Fibroblast of pulmonary artery (primary cell): ENCODE data around the gene CALR3.

Experiments
- DNase-seq: peaks from one replicate; pipeline ENCODE4 v3.0.0-alpha.2; 2010; ENCODE audit warnings: low read depth
- H3K4me3 ChIP-seq: replicated peaks from 2 replicates; pipeline ENCODE4 v1.5.1; 2011; ENCODE audit warnings: low read depth, mild to moderate bottlenecking, control low read depth, low read length, moderate library complexity
- TF ChIP-seq, protein P1 (sequence below): IDR thresholded peaks from 2 replicates; pipeline ENCODE4 v1.5.1; 2011; ENCODE audit warnings: mild to moderate bottlenecking, control low read depth, low read length, inconsistent platforms; ENCODE audit errors: missing control alignments

The CALR3 gene

DNA sequence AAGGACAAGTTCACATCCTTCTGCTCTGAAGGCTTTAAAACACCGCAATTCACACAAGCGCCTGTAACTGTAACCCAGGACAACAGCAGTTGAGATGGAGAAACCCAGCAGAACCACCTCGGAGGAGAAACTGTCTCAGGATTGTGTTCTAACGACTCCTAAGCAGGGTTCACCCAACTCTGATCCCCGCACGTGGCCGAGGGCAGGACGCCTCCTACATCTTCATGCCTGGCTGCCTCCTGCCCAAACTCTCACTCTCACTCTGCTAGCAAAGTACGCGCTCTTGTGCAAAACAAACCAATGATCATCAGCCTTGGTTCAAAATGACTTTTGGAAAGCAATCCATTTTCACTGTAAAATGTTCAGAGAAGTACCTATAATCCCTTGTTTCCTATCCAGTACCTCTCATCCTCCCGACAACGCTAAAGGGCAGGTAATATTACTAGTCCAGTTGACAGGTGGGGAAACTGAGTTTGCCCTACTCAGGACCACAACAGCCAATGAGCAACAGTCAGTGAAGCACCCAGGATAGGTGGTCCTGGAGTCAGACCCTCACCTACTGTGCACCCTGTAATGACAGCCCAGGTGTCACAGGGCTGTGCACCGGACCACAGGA, 49.8 kb downstream of the CALR3 start:
- DNase-seq, result no peak
- H3K4me3 ChIP-seq, result no peak overlapping the region
- TF ChIP-seq, protein P1, sequence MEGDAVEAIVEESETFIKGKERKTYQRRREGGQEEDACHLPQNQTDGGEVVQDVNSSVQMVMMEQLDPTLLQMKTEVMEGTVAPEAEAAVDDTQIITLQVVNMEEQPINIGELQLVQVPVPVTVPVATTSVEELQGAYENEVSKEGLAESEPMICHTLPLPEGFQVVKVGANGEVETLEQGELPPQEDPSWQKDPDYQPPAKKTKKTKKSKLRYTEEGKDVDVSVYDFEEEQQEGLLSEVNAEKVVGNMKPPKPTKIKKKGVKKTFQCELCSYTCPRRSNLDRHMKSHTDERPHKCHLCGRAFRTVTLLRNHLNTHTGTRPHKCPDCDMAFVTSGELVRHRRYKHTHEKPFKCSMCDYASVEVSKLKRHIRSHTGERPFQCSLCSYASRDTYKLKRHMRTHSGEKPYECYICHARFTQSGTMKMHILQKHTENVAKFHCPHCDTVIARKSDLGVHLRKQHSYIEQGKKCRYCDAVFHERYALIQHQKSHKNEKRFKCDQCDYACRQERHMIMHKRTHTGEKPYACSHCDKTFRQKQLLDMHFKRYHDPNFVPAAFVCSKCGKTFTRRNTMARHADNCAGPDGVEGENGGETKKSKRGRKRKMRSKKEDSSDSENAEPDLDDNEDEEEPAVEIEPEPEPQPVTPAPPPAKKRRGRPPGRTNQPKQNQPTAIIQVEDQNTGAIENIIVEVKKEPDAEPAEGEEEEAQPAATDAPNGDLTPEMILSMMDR, result no peak

DNA sequence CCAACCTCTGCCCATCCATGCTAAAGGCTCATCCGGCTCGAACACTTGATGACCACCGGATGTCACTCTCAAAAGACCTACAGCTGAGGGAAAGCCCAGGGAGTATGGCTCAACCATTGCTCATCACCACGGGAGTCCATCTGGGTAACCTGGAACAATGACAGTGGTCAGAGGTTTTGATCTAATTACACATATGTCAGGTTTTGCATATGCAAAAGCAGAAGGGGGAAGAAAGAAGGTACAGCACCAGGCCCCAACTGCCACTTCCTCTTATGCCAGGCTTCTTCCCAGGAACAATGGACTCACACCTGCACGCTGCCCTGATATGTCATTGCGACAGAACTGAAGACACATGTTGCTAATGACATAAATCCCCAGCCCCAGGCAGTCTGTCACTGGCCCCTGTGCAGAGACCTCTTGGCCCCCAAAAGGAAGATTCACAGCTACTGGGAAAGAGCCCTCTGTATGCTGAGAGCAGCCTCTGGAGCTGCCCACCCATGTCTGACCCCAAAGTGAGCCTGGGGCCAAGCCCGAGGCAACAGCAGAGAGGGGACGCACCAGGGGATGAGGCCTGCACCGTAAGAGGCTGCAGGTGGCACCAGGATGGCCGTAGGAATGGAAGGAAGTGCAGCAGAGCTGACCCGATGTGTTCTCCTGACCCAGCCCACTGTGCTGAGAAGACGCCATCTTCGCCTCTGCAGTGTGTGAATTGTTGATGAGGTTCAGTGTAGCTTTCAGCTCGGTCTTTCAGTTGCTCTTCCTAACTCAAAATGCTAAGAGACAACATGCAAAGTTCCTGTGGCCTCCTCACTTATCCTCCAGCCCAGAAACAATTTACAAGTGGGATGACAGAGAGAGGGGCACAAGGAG, 50.5 kb downstream of the CALR3 start:
- no peak overlapping the region for H3K4me3 ChIP-seq
- TF ChIP-seq, protein P1, result no peak
- no peak for DNase-seq

DNA sequence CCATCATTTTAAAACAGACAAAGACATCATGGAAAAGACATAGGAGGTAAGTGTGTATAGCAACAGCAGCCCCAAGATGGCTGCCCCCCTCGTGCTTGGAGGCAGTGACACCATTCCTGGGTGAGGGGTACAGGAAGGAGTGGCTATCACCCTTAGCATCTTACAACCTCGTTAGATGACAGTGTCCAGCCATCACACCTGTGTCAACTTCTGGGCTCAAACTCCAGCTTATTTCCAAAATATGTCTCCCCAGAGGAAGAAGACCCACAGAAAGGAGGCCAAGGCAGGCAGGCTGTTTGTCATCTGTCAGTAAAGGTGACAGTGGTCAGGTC, 51.7 kb downstream of the CALR3 start:
- no peak overlapping the region for H3K4me3 ChIP-seq
- TF ChIP-seq, protein P1, result no peak
- DNase-seq, result no peak

DNA sequence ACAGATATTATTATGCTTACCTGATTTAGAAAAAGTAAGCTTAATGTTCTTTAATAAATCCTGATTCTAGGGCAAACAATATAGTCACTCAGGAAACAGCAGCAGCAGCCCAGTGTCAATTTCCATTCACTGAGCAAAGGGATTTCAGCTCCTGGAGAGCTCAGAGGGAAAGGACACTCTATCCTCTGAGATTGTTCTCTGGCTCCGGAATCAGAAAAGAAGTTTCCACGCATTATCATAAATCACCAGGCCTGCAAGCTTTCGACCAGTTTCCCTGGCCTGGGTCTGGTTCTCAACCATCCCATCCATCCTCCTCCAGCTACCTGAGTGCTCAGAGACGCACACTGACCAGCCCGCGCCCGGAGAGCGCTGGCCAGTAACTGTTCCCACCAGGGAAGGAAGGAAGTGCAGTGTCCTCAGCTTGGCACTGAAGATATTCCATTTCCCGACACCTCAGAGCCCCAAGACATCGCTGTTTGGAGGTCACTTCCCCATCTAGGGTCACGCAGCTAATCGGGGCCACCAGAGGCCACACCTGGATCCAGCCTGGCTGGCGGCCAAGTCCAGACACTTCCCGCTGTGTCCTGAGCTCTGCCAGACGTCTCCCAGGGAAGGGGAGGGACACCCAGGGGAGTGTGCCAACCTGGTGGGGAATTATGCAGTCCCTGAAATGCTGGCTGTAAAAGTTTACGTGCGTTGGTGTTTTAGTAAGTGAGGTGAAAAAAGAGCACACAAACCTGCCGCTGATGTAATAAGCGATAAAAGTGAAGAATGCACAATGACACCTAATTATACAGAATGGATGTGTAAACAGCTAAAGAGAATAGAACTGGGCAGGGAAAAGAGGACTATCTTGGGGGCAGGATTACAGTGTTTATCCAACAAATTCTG, 53.3 kb downstream of the CALR3 start:
- H3K4me3 ChIP-seq, result no peak overlapping the region
- DNase-seq, result no peak
- TF ChIP-seq, protein P1, result no peak

DNA sequence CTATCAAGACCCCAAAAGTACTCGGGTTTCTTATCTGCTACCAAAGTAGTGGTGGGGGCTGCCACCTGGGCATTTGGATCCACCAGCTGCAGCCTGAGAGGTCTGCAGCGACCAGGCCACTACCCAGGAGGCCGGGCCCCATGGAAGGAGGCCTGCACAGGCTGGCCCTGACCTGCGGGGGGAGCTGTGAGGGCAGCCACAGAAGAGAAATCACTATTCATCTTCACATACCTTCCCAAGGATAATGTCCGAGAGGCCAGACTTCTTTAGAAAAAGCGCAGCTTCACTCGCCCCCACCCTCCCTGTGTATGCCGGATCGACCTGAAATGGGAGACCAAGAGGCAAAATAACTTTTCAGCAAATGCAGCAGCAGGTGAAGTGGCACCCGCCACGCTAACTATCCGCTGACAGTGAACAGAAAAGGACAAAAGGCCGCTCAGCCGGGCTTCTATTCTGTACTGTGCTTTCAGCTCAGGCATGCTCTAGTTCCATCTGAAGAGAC, 54.3 kb downstream of the CALR3 start:
- TF ChIP-seq, protein P1, result peak; percentile 42
- no peak for DNase-seq
- no peak overlapping the region for H3K4me3 ChIP-seq

DNA sequence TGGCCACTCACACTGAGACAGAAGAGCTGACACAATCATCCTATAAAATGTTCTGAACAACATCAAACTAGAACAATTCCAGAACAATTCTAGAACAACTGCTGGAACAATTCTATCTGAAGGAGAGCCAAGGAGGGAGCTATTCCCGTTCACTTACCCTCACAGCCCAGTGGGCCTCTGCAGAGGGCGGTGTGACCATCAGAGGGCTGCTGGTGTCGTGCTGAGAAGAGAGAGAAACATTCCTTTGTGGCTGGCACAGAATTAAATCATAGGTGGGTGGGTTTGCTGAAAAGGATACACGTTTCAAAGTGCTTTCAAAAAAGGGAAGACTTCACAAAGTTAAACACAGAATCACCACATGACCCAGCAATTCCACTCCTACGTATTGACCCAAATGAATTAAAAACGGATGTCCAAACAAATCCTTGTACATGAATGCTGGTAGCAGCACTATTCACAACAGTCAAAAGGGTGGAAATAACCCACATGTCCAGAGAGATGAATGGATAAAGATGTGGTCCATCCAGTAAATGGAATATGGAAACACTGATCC, 59.1 kb downstream of the CALR3 start:
- no peak for DNase-seq
- H3K4me3 ChIP-seq, result no peak overlapping the region
- TF ChIP-seq, protein P1, result no peak
